ENCODE data around the gene SDK1. TPM values are rescaled to one million over a fixed set of nuclear protein-coding genes. Genes with fewer than 3 reads are reported as not detected.

The SDK1 gene
- total RNA-seq, 1 experiment from 2014 or later: 7.1 TPM

- intact Hi-C loops (cut with micrococcal nuclease; ENCODE audit: unreplicated experiment): no loop called here
- no peaks in the 10 kb centered on the region for H3K36me3 Mint-ChIP-seq (ENCODE audit: insufficient read depth, unreplicated experiment)
- no peaks in the 10 kb centered on the region for H3K4me1 Mint-ChIP-seq (ENCODE audit: low read depth, unreplicated experiment)
- H3K9me3 Mint-ChIP-seq (ENCODE audit: unreplicated experiment): peaks cover 41% of the 10 kb centered on the region
- no peaks in the 10 kb centered on the region for H3K4me1 ChIP-seq
- peaks cover 7% of the 10 kb centered on the region; the same call in 1 of the 2 replicates for H3K9me3 ChIP-seq
- DNase-seq: no peak
- CTCF ChIA-PET: no interaction called here
- BruUV-seq (replicated peaks): no TSS peak
- H3K27me3 Mint-ChIP-seq (ENCODE audit: insufficient read depth, unreplicated experiment): no peaks in the 10 kb centered on the region
- H3K4me3 ChIP-seq (ENCODE audit: low read depth, low read length): no peak overlapping the region
- no peaks in the 10 kb centered on the region for H3K27me3 ChIP-seq (replicated peaks; ENCODE audit: control insufficient read depth, insufficient read depth, low read length)
- POLR2A ChIA-PET: no interaction called here
- TF ChIP-seq CTCF (IDR thresholded peaks at IDR 0.05; ENCODE audit: insufficient read depth in 1 of 2, low read depth in 1 of 2, low read length in 1 of 2, severe bottlenecking in 1 of 2, unreplicated experiment in 1 of 2): no peak
- no peak overlapping the region for H3K4me3 Mint-ChIP-seq (ENCODE audit: unreplicated experiment)
- no peak overlapping the region for H3K27ac Mint-ChIP-seq (ENCODE audit: unreplicated experiment)
- no peaks in the 10 kb centered on the region for H3K36me3 ChIP-seq (ENCODE audit: control insufficient read depth, insufficient read depth, low read length)
Measured at GRCh38 chr7:3510101-3511020, 209.3 kb downstream of the SDK1 start.

GRCh38 chr7:3517344-3517743, 216.3 kb downstream of the SDK1 start:
- DNase-seq: no peak
- Histone ChIP-seq H3K4me3 (ENCODE audit: low read depth, low read length) (no peak overlapping the region), H3K9me3 (no peaks in the 10 kb centered on the region), H3K36me3 (ENCODE audit: control insufficient read depth, insufficient read depth, low read length) (no peaks in the 10 kb centered on the region), H3K4me1 (peaks cover 15% of the 10 kb centered on the region), H3K27me3 (replicated peaks; ENCODE audit: control insufficient read depth, insufficient read depth, low read length) (no peaks in the 10 kb centered on the region)
- BruUV-seq (replicated peaks): no TSS peak
- no peak for TF ChIP-seq CTCF (IDR thresholded peaks at IDR 0.05; ENCODE audit: insufficient read depth in 1 of 2, low read depth in 1 of 2, low read length in 1 of 2, severe bottlenecking in 1 of 2, unreplicated experiment in 1 of 2)
- intact Hi-C loops (cut with micrococcal nuclease; ENCODE audit: unreplicated experiment): no loop called here
- Mint-ChIP-seq H3K9me3 (ENCODE audit: unreplicated experiment) (peaks cover 5% of the 10 kb centered on the region), H3K4me1 (ENCODE audit: low read depth, unreplicated experiment) (peaks cover 15% of the 10 kb centered on the region), H3K36me3 (ENCODE audit: insufficient read depth, unreplicated experiment) (no peaks in the 10 kb centered on the region), H3K27me3 (ENCODE audit: insufficient read depth, unreplicated experiment) (peaks cover 3% of the 10 kb centered on the region), H3K27ac (ENCODE audit: unreplicated experiment) (no peak overlapping the region), H3K4me3 (ENCODE audit: unreplicated experiment) (no peak overlapping the region)
- CTCF ChIA-PET: no interaction called here
- POLR2A ChIA-PET: no interaction called here

DNA sequence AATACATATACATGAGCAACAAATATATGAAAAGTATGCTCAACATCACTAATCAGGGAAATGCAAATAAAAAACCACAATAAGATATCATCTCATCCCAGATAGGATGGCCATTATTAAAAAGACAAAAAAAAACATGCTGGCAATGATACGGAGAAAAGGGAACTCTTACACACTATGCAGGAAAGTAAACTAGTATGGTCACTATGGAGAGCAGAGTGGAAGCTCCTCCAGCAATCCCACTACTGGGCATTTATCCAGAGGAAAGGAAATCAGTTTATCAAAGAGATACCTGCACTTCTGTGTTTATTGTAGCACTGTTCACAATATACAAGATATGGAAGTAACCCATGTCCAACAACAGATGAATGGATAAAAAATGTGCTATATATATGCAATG, 217.5 kb downstream of the SDK1 start:
- H3K9me3 ChIP-seq: no peaks in the 10 kb centered on the region
- ChIA-PET CTCF (no interaction called here), POLR2A (no interaction called here)
- Mint-ChIP-seq H3K9me3 (ENCODE audit: unreplicated experiment) (no peaks in the 10 kb centered on the region), H3K4me1 (ENCODE audit: low read depth, unreplicated experiment) (peaks cover 15% of the 10 kb centered on the region), H3K27me3 (ENCODE audit: insufficient read depth, unreplicated experiment) (peaks cover 3% of the 10 kb centered on the region), H3K4me3 (ENCODE audit: unreplicated experiment) (no peak overlapping the region), H3K36me3 (ENCODE audit: insufficient read depth, unreplicated experiment) (no peaks in the 10 kb centered on the region), H3K27ac (ENCODE audit: unreplicated experiment) (no peak overlapping the region)
- H3K36me3 ChIP-seq (ENCODE audit: control insufficient read depth, insufficient read depth, low read length): no peaks in the 10 kb centered on the region
- peaks cover 15% of the 10 kb centered on the region for H3K4me1 ChIP-seq
- no peaks in the 10 kb centered on the region for H3K27me3 ChIP-seq (replicated peaks; ENCODE audit: control insufficient read depth, insufficient read depth, low read length)
- H3K4me3 ChIP-seq (ENCODE audit: low read depth, low read length): no peak overlapping the region
- no TSS peak for BruUV-seq (replicated peaks)
- DNase-seq: no peak
- intact Hi-C loops (cut with micrococcal nuclease; ENCODE audit: unreplicated experiment): no loop called here
- TF ChIP-seq CTCF (IDR thresholded peaks at IDR 0.05; ENCODE audit: insufficient read depth in 1 of 2, low read depth in 1 of 2, low read length in 1 of 2, severe bottlenecking in 1 of 2, unreplicated experiment in 1 of 2): no peak

All from Caco-2 (cell line).